Adrenal gland (tissue), 12 donors: ENCODE data around the gene FZR1. TPM values are rescaled to one million over a fixed set of nuclear protein-coding genes. Genes with fewer than 3 reads are reported as not detected.
A peak's percentile ranks its signal among the peaks of the same experiment; 100 is the strongest.

Source experiments
- DNase-seq, 7 donors: peaks; one replicate each; pipeline ENCODE4 v3.0.0-alpha.2; 2019 to 2020
- H3K27ac ChIP-seq, 5 donors: fragments of 200-600 bp; sonication (generic) in 4 of 5; 1 replicate in 3 of 5; 2 replicates in 2 of 5; pipeline versions ENCODE4 v1.5.1 to v1.8.0; 2016 to 2020; ENCODE audit warnings: mild to moderate bottlenecking in 1 of 5
- H3K27me3 ChIP-seq: fragments of 200-600 bp; 2 replicates; pipeline ENCODE4 v1.8.0; 2021
- H3K36me3 ChIP-seq, 2 donors: fragments of 200-600 bp; replicated peaks in 1 of 2; 1 replicate in 1 of 2; 2 replicates in 1 of 2; pipeline versions ENCODE4 v1.5.1 to v1.8.0; 2018 to 2022
- H3K4me1 ChIP-seq, 2 donors: fragments of 200-600 bp; replicated peaks in 1 of 2; 1 replicate in 1 of 2; 2 replicates in 1 of 2; pipeline versions ENCODE4 v1.5.1 to v1.8.0; 2018 to 2021
- H3K4me3 ChIP-seq, 4 donors: fragments of 200-600 bp; sonication (generic) in 3 of 4; one replicate each; pipeline ENCODE4 v1.5.1; 2016 to 2018
- H3K9me3 ChIP-seq, 3 donors: fragments of 200-600 bp; sonication (generic) in 1 of 3; replicated peaks in 1 of 3; 1 replicate in 2 of 3; 2 replicates in 1 of 3; pipeline versions ENCODE4 v1.5.1 to v1.8.0; 2016 to 2021
- CTCF ChIP-seq, 6 experiments: fragments of 450-650 bp in 4 of 6; fragments of 200-600 bp in 2 of 6; sonication (generic) in 1 of 6; IDR thresholded peaks; 1 replicate in 5 of 6; 2 replicates in 1 of 6; pipeline versions ENCODE4 v1.5.1 to v1.8.0; 2016 to 2021; ENCODE audit warnings: antibody characterized with exemption in 6 of 6, mild to moderate bottlenecking in 2 of 6, moderate library complexity in 1 of 6
- POLR2A ChIP-seq, 2 donors: fragments of 450-650 bp; IDR thresholded peaks; one replicate each; pipeline ENCODE4 v1.6.1; 2017; ENCODE audit warnings: antibody characterized with exemption in 2 of 2, mild to moderate bottlenecking in 2 of 2, moderate library complexity in 1 of 2
- WGBS, 4 donors: extraction: QIAGEN DNeasy Blood & Tissue Kit in 2 of 4; methylation state at CpG; one replicate each; pipeline versions ENCODE4 v1.1.5 to v1.1.7; 2013 to 2017; 5-methylcytosine and 5-hydroxymethylcytosine counted together
- intact Hi-C, 2 donors: fragments of 100-400 bp; cut with DNase I; formaldehyde crosslinking; loops; one replicate each; pipeline versions ENCODE4 v1.14.1 to v1.15.0; 2022 to 2023
- polyA plus RNA-seq, 3 donors: library from polyadenylated mRNA; stranded (reverse); fragments of 200-250 nt in 2 of 3; fragments of 350-450 nt in 1 of 3; fragmentation: Illumina TruSeq in 1 of 3; extraction: RNeasy Lipid Tissue Mini Kit (QIAGEN cat#74804) in 1 of 3; gene quantifications; one replicate each; pipeline ENCODE4 v1.2.3, GENCODE V29; 2013 to 2014
- small RNA-seq, 2 donors: library from RNA; depleted of rRNA; stranded (forward); fragments of <200 nt; gene quantifications; one replicate each; pipeline ENCODE3, GENCODE V24; 2016
- total RNA-seq, 9 donors: library from RNA; depleted of rRNA in 4 of 9; stranded (reverse); fragments of >200 nt in 4 of 9; fragments of 120-200 nt in 1 of 9; fragmentation: NEBNext Ultra II Directional in 1 of 9; extraction: Animal tissue kit (Norgen Biotek cat#: 25700) in 1 of 9; gene quantifications; one replicate each; pipeline versions ENCODE4 v1.1.0 to v1.2.4, GENCODE V29; 2013 to 2023
- donor health status: healthy with polysubstance abuse.
- donor health status: Bipolar disorder and iron deficiency.
- donor health status: DM: yes; HTN: yes; CAD: no.
- donor health status: DM: no; HTN: no; CAD: no.
- donor health status: DM: no; HTN: no; CAD: no.
- donor health status: DM: yes; HTN: yes; CAD: no.

The FZR1 gene
- total and polyA plus RNA-seq, 12 donors, result 17.9 to 85.0 (median 38.0) TPM

DNA sequence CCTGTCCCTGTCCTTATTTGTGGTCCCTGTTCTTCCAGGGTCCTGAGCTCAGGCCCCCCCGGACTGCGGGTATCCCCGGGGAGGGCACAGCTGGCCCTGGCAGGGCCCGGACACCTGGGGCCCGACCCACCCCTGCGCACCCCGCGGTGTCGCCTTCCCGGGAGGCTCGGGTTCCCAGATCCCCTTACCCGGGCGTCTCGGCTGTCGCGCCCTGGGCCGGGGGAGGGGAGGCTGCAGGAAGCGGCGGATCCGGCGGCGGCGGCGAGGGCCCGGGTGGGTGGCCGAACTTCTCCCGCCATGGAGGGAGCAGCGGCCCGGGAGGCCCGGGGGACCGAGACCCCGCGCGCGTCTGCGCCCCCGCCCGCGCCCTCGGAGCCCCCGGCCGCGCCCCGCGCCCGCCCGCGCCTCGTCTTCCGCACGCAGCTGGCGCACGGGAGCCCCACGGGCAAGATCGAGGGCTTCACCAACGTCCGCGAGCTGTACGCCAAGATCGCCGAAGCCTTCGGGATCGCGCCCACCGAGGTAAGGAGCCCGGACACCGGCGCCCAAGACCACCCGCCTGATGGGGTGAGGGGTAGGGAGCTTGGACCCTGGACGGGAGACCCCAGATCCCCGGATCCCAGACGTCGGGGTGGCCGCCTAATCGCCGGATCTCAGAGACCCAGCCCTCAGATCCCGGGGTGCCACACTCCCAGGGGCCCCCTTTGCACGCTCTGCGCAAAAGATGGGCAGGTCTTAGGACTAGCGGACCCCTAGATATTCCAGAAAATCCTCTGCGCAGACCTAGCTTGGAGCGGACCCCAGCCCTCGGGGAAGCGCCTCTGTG is 79.4 kb downstream of the FZR1 start, which contains the start of gene GIPC3:
Gene GIPC3, plus strand, starts transcription at position 178 of the 826 bp plus-strand sequence. Its CDS starts 120 bp downstream, at position 298.
- intact Hi-C loops, result no loop called here
- no peaks in the 10 kb centered on the region for H3K36me3 ChIP-seq
- no peaks in the 10 kb centered on the region for H3K9me3 ChIP-seq
- no peak for DNase-seq
- peak within 1 kb of the TSS in 1 of 5 donors; percentile 14 for H3K27ac ChIP-seq
- WGBS, 4 donors, result 0 to 5% (median 4%) methylated on average over 12 to 84 of the region's 84 CpGs; no CpG with 5 or more reads in 1 of the 4 donors
- H3K4me1 ChIP-seq, result peaks cover 0 to 7% of the 10 kb centered on the region in 2 donors
- TF ChIP-seq POLR2A (IDR thresholded peaks at IDR 0.05), result no peak
- no peak for TF ChIP-seq CTCF (IDR thresholded peaks at IDR 0.05)
- peak within 1 kb of the TSS in 1 of 4 donors; percentile 49 for H3K4me3 ChIP-seq
- peaks cover 9% of the 10 kb centered on the region for H3K27me3 ChIP-seq

DNA sequence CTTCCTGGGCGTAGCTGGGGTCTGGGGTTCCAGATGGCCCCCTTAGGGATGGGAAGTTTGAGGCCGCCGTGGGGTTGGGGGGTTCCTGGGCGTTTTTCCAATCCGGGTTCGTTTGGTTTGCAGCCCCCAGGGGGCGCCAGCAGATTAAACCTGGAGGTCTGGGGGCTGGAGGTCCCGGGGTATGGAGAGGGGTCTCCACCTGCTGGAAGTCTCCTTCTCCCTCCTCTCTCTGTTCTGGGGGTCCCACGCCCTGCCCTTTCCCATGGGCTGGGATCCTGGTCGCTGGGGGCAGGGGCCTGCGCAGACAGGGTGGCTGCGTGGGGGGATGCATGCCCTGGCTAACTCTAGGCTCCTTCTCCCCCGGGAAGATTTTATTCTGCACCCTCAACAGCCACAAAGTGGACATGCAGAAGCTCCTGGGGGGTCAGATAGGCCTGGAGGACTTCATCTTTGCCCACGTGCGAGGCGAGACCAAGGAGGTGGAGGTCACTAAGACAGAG is 80.1 kb downstream of the FZR1 start:
- peaks cover 0 to 3% of the 10 kb centered on the region in 2 donors for H3K4me1 ChIP-seq
- intact Hi-C loops, result no loop called here
- TF ChIP-seq POLR2A (IDR thresholded peaks at IDR 0.05), result no peak
- peak; percentile 20 to 62 (median 46) for TF ChIP-seq CTCF (IDR thresholded peaks at IDR 0.05)
- H3K36me3 ChIP-seq, result no peaks in the 10 kb centered on the region
- no peak for DNase-seq
- 0 to 37% (median 23%) methylated on average over 1 to 16 of the region's 16 CpGs for WGBS, 4 donors
- H3K9me3 ChIP-seq, result no peaks in the 10 kb centered on the region
- H3K27me3 ChIP-seq, result peaks cover 9% of the 10 kb centered on the region
- no peak overlapping the region for H3K27ac ChIP-seq
- H3K4me3 ChIP-seq, result peak overlapping the region in 1 of 4 donors; percentile 49

- WGBS, 4 donors, result 58 to 72% (median 68%) methylated on average over 15 to 31 of the region's 31 CpGs
- peaks cover 0 to 3% of the 10 kb centered on the region in 2 donors for H3K4me1 ChIP-seq
- DNase-seq, result peak in 1 of 7 donors; percentile 47
- intact Hi-C loops, result no loop called here
- no peaks in the 10 kb centered on the region for H3K9me3 ChIP-seq
- H3K36me3 ChIP-seq, result no peaks in the 10 kb centered on the region
- no peak overlapping the region for H3K4me3 ChIP-seq
- H3K27me3 ChIP-seq, result peaks cover 9% of the 10 kb centered on the region
- TF ChIP-seq CTCF (IDR thresholded peaks at IDR 0.05), result no peak
- TF ChIP-seq POLR2A (IDR thresholded peaks at IDR 0.05), result no peak
- H3K27ac ChIP-seq, result no peak overlapping the region
Observed at GRCh38 chr19:3586707-3587346, 80.7 kb downstream of the FZR1 start.

Small RNAs within 50 kb of the gene (small RNA-seq; reads per million reads assigned to genes)
- gene AC005786.1 (0 reads per million in 2 donors), gene RF00212 (0 reads per million in 2 donors)

Other genes with a start within 250 kb of the FZR1 start
- gene NFIC, start 139.7 kb upstream of the FZR1 start, total RNA-seq, result 100 to 1,000 TPM in 8 of 9 donors, 1 to 10 TPM in 1; 3.5 to 329 (median 214) TPM
- 100 to 1,000 TPM in 1 of 3 donors, 10 to 100 TPM in 2; 34.9 to 154 (median 69.2) TPM for gene NFIC, start 139.7 kb upstream of the FZR1 start, polyA plus RNA-seq
- under 1 TPM in 1 of 9 donors, not detected in 8; 0.36 TPM for gene SMIM24, start 25.8 kb upstream of the FZR1 start, total RNA-seq
- under 1 TPM in 1 of 3 donors, not detected in 2; 0.48 TPM for gene SMIM24, start 25.8 kb upstream of the FZR1 start, polyA plus RNA-seq
- gene SMIM44, start 22.9 kb upstream of the FZR1 start, total RNA-seq, result not detected
- gene SMIM44, start 22.9 kb upstream of the FZR1 start, polyA plus RNA-seq, result not detected
- gene DOHH, start 5.6 kb upstream of the FZR1 start, total RNA-seq, result 10 to 100 TPM in 7 of 9 donors, 1 to 10 TPM in 2; 8.4 to 22.8 (median 13.8) TPM
- gene DOHH, start 5.6 kb upstream of the FZR1 start, polyA plus RNA-seq, result 10 to 100 TPM in 2 of 3 donors, under 1 TPM in 1; 0.92 to 19.1 (median 13.5) TPM
- 1 to 10 TPM in 3 of 9 donors, under 1 TPM in 2, not detected in 4; 0.68 to 3.6 (median 1.4) TPM for gene TEKTIP1, start 32.9 kb downstream of the FZR1 start, total RNA-seq
- 1 to 10 TPM in 2 of 3 donors, not detected in 1; 1.1 to 3.5 TPM for gene TEKTIP1, start 32.9 kb downstream of the FZR1 start, polyA plus RNA-seq
- gene MFSD12, start 51.3 kb downstream of the FZR1 start, total RNA-seq, result 100 to 1,000 TPM in 2 of 9 donors, 10 to 100 TPM in 7; 23.2 to 123 (median 64.6) TPM
- 10 to 100 TPM; 18.5 to 89.3 (median 48.5) TPM for gene MFSD12, start 51.3 kb downstream of the FZR1 start, polyA plus RNA-seq
- 100 to 1,000 TPM in 5 of 9 donors, 10 to 100 TPM in 4; 49.3 to 137 (median 105) TPM for gene HMG20B, start 66.6 kb downstream of the FZR1 start, total RNA-seq
- gene HMG20B, start 66.6 kb downstream of the FZR1 start, polyA plus RNA-seq, result 100 to 1,000 TPM in 1 of 3 donors, 10 to 100 TPM in 2; 18.1 to 178 (median 100.0) TPM
- gene GIPC3, start 79.2 kb downstream of the FZR1 start, total RNA-seq, result 1 to 10 TPM in 8 of 9 donors, under 1 TPM in 1; 0.33 to 5.9 (median 3.3) TPM
- 1 to 10 TPM; 1.6 to 4.9 (median 2.6) TPM for gene GIPC3, start 79.2 kb downstream of the FZR1 start, polyA plus RNA-seq
- 10 to 100 TPM in 7 of 9 donors, 1 to 10 TPM in 2; 4.7 to 25.5 (median 16.5) TPM for gene TBXA2R, start 100.6 kb downstream of the FZR1 start, total RNA-seq
- gene TBXA2R, start 100.6 kb downstream of the FZR1 start, polyA plus RNA-seq, result 1 to 10 TPM; 5.2 to 6.9 (median 6.2) TPM
- gene CACTIN, start 120.5 kb downstream of the FZR1 start, total RNA-seq, result 10 to 100 TPM; 13.3 to 78.4 (median 22.8) TPM
- 10 to 100 TPM in 2 of 3 donors, 1 to 10 TPM in 1; 5.0 to 39.0 (median 21.9) TPM for gene CACTIN, start 120.5 kb downstream of the FZR1 start, polyA plus RNA-seq
- gene PIP5K1C, start 194.2 kb downstream of the FZR1 start, total RNA-seq, result 10 to 100 TPM in 8 of 9 donors, 1 to 10 TPM in 1; 4.0 to 44.7 (median 31.1) TPM
- gene PIP5K1C, start 194.2 kb downstream of the FZR1 start, polyA plus RNA-seq, result 10 to 100 TPM in 2 of 3 donors, 1 to 10 TPM in 1; 8.8 to 31.6 (median 18.6) TPM
- 1 to 10 TPM in 1 of 9 donors, under 1 TPM in 4, not detected in 4; 0.14 to 2.5 (median 0.27) TPM for gene TJP3, start 202.1 kb downstream of the FZR1 start, total RNA-seq
- gene TJP3, start 202.1 kb downstream of the FZR1 start, polyA plus RNA-seq, result under 1 TPM in 1 of 3 donors, not detected in 2; 0.07 TPM